Measurements from ENCODE around the gene RASA2. TPM values are rescaled to one million over a fixed set of nuclear protein-coding genes. Genes with fewer than 3 reads are reported as not detected.

The RASA2 gene
- total and polyA plus RNA-seq, 4 donors: 1.6 to 5.4 (median 4.6) TPM

DNA sequence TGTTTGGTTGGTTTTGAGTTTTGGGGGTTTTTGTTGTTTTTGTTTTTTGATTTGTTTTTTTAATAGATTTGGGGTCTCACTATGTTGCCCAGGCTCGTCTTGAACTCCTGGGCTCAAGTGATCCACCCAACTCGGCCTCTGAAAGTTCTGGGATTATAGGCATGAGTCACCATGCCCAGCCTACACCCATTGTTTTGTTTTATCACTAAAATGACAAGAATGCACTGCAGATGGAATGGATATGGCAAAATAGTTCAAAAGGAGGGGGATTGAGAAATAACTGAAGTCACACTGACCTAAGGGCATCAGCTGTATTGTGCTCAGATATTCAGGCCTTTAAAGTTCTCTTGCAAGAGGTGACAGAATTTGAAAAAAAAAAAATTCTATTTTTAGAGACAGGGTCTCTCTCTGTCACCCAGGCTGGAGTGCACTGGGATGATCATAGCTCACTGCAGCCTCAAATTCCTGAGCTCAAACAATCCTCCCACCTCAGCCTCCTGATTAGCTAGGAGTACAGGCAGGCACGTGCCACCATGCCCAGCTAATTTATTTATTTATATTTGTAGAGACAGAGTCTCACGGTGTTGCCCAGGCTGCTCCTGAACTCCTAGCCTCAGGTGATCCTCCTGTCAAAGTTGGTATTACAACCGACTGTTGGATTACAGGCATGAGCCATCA is 4.4 kb upstream of the RASA2 start:
- no peak for DNase-seq (ENCODE audit: low spot score)
- H3K27me3 ChIP-seq (ENCODE audit: control insufficient read depth in 4 of 4, insufficient read depth in 4 of 4, low read length in 3 of 4): no peaks in the 10 kb centered on the region
- no peaks in the 10 kb centered on the region for H3K36me3 ChIP-seq (ENCODE audit: control insufficient read depth in 4 of 4, insufficient read depth in 3 of 4, low read depth in 1 of 4, low read length in 3 of 4)
- no peak overlapping the region for H3K9ac ChIP-seq (ENCODE audit: low read depth in 1 of 2, low read length in 2 of 2)
- H3K27ac ChIP-seq (ENCODE audit: low read depth in 1 of 2, low read length in 2 of 2): no peak overlapping the region
- peaks cover 0 to 10% (median 6%) of the 10 kb centered on the region in 4 donors for H3K4me1 ChIP-seq (ENCODE audit: control insufficient read depth in 4 of 4, insufficient read depth in 4 of 4, low read length in 3 of 4)
- no peaks in the 10 kb centered on the region for H3K9me3 ChIP-seq (ENCODE audit: control insufficient read depth in 4 of 4, low read length in 3 of 4)
- TF ChIP-seq ATF3 (IDR thresholded peaks at IDR 0.05): no peak
- TF ChIP-seq RXRA (IDR thresholded peaks at IDR 0.05): no peak
- TF ChIP-seq HNF4G (IDR thresholded peaks at IDR 0.05): no peak
- no peak for TF ChIP-seq EGR1 (IDR thresholded peaks at IDR 0.05; ENCODE audit: low read depth in 2 of 2)
- 91% methylated on average over 5 of the region's 5 CpGs for WGBS
- no peak overlapping the region for H3K4me3 ChIP-seq (ENCODE audit: low read depth in 1 of 3, low read length in 3 of 3)

DNA sequence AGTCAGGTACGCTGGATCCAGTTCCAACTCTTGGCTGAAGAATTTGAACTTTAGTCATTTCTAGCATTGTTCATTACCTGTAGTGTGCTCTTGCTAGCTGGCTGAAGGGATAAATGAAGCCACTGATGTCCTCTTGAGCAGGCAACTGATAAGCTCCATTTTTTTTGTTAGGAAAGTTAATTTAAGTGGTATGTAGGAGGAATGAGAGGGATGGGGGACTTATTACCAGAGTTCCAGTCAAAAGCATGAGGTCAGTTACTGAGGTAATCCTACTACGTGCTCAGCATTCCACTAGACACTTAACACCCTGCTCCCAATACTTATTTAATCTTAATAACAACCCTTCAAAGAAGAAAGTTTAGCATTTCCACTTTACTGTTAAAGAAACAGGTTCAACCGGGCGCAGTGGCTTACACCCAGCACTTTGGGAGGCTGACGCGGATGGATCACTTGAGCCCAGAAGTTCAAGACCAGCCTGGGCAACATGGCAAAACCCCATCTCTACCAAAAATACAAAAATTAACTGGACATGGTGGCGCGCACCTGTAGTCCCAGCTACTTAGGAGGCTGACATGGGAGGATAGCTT is 2.0 kb upstream of the RASA2 start:
- H3K4me1 ChIP-seq (ENCODE audit: control insufficient read depth in 4 of 4, insufficient read depth in 4 of 4, low read length in 3 of 4): peaks cover 2 to 17% (median 12%) of the 10 kb centered on the region in 4 donors
- TF ChIP-seq GABPA (IDR thresholded peaks at IDR 0.05 in 1 of 2, conservative IDR thresholded peaks at IDR 0.05 in 1 of 2) (no peak), HNF4G (IDR thresholded peaks at IDR 0.05) (no peak), RAD21 (IDR thresholded peaks at IDR 0.05) (no peak), TAF1 (conservative IDR thresholded peaks at IDR 0.05) (no peak), ATF3 (IDR thresholded peaks at IDR 0.05) (no peak), FOXA1 (IDR thresholded peaks at IDR 0.05) (no peak), CTCF (IDR thresholded peaks at IDR 0.05; ENCODE audit: low read depth, low read length, missing input control) (no peak), NR2F2 (IDR thresholded peaks at IDR 0.05) (no peak), EGR1 (IDR thresholded peaks at IDR 0.05; ENCODE audit: low read depth in 2 of 2) (no peak), JUND (IDR thresholded peaks at IDR 0.05) (no peak), RXRA (IDR thresholded peaks at IDR 0.05) (no peak), YY1 (IDR thresholded peaks at IDR 0.05) (no peak), HNF4A (conservative IDR thresholded peaks at IDR 0.05) (no peak), FOXA2 (IDR thresholded peaks at IDR 0.05) (no peak), SP1 (IDR thresholded peaks at IDR 0.05) (no peak)
- TF ChIP-seq, protein P1, sequence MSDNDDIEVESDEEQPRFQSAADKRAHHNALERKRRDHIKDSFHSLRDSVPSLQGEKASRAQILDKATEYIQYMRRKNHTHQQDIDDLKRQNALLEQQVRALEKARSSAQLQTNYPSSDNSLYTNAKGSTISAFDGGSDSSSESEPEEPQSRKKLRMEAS (IDR thresholded peaks at IDR 0.05): no peak
- TF ChIP-seq, protein P2, sequence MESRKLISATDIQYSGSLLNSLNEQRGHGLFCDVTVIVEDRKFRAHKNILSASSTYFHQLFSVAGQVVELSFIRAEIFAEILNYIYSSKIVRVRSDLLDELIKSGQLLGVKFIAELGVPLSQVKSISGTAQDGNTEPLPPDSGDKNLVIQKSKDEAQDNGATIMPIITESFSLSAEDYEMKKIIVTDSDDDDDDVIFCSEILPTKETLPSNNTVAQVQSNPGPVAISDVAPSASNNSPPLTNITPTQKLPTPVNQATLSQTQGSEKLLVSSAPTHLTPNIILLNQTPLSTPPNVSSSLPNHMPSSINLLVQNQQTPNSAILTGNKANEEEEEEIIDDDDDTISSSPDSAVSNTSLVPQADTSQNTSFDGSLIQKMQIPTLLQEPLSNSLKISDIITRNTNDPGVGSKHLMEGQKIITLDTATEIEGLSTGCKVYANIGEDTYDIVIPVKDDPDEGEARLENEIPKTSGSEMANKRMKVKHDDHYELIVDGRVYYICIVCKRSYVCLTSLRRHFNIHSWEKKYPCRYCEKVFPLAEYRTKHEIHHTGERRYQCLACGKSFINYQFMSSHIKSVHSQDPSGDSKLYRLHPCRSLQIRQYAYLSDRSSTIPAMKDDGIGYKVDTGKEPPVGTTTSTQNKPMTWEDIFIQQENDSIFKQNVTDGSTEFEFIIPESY (IDR thresholded peaks at IDR 0.05): no peak
- no peak overlapping the region for H3K9ac ChIP-seq (ENCODE audit: low read depth in 1 of 2, low read length in 2 of 2)
- DNase-seq (ENCODE audit: low spot score): no peak
- no peaks in the 10 kb centered on the region for H3K9me3 ChIP-seq (ENCODE audit: control insufficient read depth in 4 of 4, low read length in 3 of 4)
- 97% methylated on average over 8 of the region's 8 CpGs for WGBS
- H3K27me3 ChIP-seq (ENCODE audit: control insufficient read depth in 4 of 4, insufficient read depth in 4 of 4, low read length in 3 of 4): no peaks in the 10 kb centered on the region
- no peak overlapping the region for H3K27ac ChIP-seq (ENCODE audit: low read depth in 1 of 2, low read length in 2 of 2)
- no peak overlapping the region for H3K4me3 ChIP-seq (ENCODE audit: low read depth in 1 of 3, low read length in 3 of 3)
- no peaks in the 10 kb centered on the region for H3K36me3 ChIP-seq (ENCODE audit: control insufficient read depth in 4 of 4, insufficient read depth in 3 of 4, low read depth in 1 of 4, low read length in 3 of 4)
